ENCODE results near the gene HS6ST2.
A peak's percentile ranks its signal among the peaks of the same experiment; 100 is the strongest.

The HS6ST2 gene

DNA sequence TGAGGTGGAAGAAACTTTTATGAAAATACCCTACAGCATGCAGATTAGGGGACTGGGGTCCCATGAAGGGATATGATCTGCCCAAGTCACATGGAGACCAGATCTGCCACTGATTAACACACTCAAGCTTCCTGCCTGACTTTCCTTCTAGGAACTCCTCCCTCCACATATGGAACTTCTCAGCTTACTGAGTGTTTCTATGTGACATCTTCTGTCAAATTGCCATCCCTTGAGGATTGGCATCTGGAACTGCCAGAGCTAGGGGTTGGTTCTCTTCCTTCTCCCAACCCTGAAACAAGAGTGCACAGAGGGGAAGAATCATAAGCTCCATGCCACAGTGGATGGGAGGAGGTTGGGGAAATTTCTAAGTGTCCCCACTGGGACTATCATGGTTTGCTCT lies 319.0 kb downstream of the HS6ST2 start:
- FAIRE-seq (no peak), DNase-seq (ENCODE audit: insufficient read length, low spot score) (no peak)
- TF ChIP-seq, protein P1, sequence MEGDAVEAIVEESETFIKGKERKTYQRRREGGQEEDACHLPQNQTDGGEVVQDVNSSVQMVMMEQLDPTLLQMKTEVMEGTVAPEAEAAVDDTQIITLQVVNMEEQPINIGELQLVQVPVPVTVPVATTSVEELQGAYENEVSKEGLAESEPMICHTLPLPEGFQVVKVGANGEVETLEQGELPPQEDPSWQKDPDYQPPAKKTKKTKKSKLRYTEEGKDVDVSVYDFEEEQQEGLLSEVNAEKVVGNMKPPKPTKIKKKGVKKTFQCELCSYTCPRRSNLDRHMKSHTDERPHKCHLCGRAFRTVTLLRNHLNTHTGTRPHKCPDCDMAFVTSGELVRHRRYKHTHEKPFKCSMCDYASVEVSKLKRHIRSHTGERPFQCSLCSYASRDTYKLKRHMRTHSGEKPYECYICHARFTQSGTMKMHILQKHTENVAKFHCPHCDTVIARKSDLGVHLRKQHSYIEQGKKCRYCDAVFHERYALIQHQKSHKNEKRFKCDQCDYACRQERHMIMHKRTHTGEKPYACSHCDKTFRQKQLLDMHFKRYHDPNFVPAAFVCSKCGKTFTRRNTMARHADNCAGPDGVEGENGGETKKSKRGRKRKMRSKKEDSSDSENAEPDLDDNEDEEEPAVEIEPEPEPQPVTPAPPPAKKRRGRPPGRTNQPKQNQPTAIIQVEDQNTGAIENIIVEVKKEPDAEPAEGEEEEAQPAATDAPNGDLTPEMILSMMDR (IDR thresholded peaks at IDR 0.05; ENCODE audit: insufficient read depth, missing control alignments), result no peak

DNA sequence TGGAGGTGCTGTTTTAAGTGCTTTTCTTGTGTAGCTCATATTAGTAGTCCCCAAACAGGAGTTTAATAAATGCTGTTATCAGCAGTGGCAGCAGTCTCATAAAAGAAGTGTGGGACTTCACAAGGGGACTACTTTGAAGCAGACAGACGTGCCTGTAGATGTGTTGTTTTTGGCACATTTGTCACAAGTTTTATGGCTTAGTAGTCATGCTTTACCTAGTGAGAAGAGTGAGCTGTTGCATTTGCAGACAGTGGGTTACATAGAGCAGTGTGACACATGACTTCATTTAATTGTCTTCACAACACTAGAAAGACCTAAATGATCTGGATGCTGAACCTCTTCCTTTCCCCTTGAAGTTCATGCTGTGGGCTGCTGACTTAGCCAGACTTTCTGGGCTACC lies 320.1 kb downstream of the HS6ST2 start:
- FAIRE-seq, result no peak
- no peak for DNase-seq (ENCODE audit: insufficient read length, low spot score)
- TF ChIP-seq, protein P1 (IDR thresholded peaks at IDR 0.05; ENCODE audit: insufficient read depth, missing control alignments), result no peak

- TF ChIP-seq, protein P1 (IDR thresholded peaks at IDR 0.05; ENCODE audit: insufficient read depth, missing control alignments), result peak; percentile 28
- DNase-seq (ENCODE audit: insufficient read length, low spot score) (no peak), FAIRE-seq (no peak)
These were observed 322.3 kb downstream of the HS6ST2 start for GRCh38 chrX:132636080-132636479.

GRCh38 chrX:132634521-132634920 lies 323.9 kb downstream of the HS6ST2 start:
- TF ChIP-seq, protein P1 (IDR thresholded peaks at IDR 0.05; ENCODE audit: insufficient read depth, missing control alignments), result no peak
- FAIRE-seq (no peak), DNase-seq (ENCODE audit: insufficient read length, low spot score) (no peak)

DNA sequence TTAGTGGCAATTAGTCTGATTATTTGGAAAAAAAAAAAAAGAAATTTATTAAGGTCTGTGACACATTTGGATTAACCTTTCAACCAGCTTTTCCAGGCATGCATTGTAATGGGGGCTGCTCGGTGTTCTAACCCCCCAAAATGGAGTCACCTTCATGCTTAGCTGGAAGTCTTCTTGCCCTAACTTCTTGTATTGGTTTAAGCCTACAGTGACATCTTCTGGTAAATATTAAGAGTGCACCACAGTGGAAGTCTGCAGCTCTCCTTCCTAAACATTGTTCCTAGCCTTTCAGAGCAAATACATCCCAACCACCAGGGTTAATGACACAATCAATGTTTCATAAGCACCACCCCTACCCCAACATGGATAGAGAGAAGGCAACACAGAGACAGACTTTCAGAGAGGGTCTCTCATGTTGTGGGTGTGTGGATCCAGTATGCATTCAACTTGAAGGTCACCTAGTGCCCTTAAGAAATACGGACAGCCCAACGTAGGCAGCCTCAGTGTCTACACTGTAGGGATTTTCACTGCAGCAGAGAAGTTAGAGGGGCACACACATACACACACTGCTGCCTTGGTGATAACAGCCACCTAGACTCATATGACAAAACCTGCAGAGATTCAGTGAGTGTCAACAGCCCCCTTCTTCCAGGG lies 326.7 kb downstream of the HS6ST2 start:
- no peak for DNase-seq (ENCODE audit: insufficient read length, low spot score)
- TF ChIP-seq, protein P1 (IDR thresholded peaks at IDR 0.05; ENCODE audit: insufficient read depth, missing control alignments), result peak; percentile 40
- no peak for FAIRE-seq

- TF ChIP-seq, protein P1 (IDR thresholded peaks at IDR 0.05; ENCODE audit: insufficient read depth, missing control alignments), result no peak
- no peak for DNase-seq (ENCODE audit: insufficient read length, low spot score)
- FAIRE-seq, result no peak
These were observed 334.0 kb downstream of the HS6ST2 start for GRCh38 chrX:132624466-132624865.

DNA sequence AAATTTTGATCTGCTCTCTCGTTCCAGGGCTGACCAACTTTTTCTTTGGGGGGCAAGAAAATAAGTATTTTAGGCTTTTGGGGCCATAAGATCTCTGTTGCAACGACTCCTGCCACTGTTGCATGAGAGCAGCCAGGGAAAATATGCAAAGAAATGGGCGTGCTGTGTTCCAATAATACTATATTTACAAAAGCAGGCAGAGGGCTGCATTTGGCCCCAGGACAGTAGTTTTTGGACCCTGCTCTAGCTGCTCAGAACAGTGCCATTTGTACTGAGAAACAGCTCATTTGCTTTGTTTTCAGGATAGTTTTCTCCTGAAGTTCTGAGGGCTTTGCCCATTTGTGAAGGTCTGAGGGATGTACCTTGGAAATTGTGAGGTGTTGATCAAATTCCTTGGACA lies 334.5 kb downstream of the HS6ST2 start:
- DNase-seq (ENCODE audit: insufficient read length, low spot score), result no peak
- FAIRE-seq, result no peak
- TF ChIP-seq, protein P1 (IDR thresholded peaks at IDR 0.05; ENCODE audit: insufficient read depth, missing control alignments), result no peak
